GM18498 (cell line): ENCODE data around the gene WHRN.
A peak's percentile ranks its signal among the peaks of the same experiment; 100 is the strongest.

Source experiments
- ATAC-seq: cut with Tn5 transposase; IDR thresholded peaks from one replicate; pipeline ENCODE4 v1.9.1; 2021; ENCODE audit warnings: mild to moderate bottlenecking, moderate library complexity; ENCODE audit not compliant: unreplicated experiment

Gene WHRN

DNA sequence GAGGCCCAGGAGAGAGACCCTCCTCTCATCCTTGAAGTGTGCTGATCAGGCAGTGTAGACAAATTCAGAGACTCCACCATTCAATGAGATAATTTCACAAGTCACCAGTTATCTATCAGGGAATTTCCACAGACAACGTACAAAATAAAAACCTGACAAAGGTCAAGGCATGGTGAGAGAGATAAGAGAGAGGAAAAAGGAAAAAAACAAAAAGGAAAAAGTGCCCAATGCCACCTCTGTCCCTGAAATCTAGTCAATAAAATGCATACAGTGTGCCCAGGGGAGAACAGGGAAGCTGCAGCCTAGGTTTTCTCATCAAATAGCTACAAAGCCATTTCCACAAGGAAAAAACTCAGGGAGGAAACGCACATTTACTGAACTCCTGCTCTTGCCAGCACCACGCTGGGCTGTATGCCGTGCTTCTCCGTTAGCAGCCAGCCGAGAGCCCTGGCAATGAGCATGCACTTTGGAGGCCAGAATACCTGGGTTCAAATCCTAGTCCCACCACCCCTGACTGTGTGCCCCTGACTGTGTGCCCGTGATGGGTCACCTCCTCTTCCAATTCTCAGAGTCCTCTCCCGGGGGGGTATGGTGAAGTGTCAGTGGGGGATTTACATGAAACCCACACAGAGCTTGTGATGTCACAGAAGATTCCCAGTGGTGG, 11.6 kb downstream of the WHRN start:
- ATAC-seq: no peak

DNA sequence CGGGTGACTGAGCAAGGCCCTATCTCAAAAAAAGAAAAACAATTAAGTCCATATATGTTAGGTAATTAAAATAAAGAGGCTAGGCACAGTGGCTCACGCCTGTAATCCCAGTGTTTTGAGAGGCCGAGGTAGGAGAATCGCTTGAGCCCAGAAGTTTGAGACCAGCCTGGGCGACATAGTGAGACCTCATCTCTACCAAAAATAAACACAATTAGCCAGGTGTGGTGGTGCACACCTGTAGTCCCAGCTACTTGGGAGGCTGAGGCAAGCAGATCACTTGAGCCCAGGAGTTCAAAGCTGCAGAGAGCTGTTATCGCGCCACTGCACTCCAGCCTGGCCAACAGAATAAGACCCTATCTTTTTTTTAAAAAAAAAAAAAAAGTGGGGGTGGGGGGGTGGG, 12.3 kb downstream of the WHRN start:
- no peak for ATAC-seq

DNA sequence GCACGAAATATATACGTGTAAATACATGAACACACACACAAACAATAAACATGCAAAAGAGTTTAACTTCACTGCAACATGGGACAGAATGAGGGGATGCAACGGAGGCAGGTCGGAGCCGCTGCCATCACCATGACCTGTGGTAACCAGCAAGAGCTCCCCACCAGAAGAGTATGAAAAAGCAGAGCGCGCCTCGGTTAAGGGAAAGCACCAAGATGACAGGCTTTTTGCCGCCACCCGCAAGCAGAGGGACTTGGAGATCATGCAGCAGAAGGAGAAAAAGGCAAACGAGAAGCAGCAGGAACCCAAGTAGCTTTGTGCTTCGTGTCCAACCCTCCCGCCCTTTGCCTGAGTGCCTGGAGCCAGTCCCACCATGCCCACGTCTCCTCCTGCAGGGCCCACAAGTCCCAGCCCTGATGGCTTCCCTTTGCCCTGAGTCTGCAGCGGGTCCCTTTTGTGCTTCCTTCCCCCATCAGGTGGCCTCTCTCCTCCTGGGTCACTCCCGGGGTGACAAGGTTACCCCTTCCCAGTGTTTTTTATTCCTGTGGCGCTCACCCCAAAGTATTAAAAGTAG, 13.8 kb downstream of the WHRN start:
- ATAC-seq: no peak

DNA sequence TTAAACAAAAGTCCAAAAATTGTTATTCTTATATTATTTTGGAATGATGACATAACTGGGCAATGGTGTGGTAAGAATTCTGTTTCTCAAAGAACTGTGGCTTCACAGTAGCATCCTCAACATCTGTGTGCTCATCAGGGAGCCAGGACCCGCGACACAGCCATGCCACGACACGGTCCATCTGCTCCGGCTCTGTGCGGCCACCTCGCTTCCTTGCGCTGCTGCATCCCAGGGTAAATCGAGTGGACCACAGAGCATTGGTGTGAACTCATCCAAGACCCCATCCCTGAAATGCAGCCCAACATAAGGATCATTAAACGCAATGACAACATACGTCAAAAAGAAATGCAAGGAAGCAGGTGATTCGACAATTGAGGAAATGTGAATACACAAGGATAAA, 15.3 kb downstream of the WHRN start:
- no peak for ATAC-seq

DNA sequence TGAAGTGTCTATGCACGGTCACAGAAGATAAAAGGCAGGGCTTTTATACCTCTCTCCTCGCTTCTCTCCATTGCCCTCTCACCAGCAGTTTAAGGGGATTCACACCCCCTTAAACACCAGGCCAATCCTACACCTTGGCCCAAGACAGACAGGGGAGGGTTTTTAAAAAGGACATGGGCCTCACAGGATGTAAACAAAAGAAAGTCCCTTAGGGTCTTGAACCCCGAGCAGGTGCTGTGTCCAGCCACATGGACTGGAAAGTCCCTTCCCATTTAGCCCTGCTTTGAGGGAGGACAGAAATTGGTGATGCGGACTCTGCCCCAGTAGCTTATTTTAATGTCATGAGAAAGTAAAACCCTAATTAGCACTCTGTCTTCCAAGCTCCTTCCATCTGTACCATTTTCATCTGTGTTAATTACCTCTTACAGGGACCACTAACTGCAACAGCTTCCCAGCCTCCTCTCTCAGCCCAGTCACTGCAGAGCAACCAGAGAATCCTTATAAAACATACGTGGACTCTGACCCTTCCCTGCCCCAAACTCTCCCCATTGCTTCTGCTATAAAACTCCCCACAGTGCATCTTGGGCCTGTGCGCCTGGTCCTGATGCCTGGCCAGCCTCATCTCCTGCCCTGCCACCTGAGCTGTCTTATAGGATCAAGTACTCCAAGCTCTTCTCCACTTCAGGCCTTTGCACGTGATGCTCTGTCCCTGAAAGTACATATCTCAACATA, 16.7 kb downstream of the WHRN start:
- ATAC-seq: no peak

DNA sequence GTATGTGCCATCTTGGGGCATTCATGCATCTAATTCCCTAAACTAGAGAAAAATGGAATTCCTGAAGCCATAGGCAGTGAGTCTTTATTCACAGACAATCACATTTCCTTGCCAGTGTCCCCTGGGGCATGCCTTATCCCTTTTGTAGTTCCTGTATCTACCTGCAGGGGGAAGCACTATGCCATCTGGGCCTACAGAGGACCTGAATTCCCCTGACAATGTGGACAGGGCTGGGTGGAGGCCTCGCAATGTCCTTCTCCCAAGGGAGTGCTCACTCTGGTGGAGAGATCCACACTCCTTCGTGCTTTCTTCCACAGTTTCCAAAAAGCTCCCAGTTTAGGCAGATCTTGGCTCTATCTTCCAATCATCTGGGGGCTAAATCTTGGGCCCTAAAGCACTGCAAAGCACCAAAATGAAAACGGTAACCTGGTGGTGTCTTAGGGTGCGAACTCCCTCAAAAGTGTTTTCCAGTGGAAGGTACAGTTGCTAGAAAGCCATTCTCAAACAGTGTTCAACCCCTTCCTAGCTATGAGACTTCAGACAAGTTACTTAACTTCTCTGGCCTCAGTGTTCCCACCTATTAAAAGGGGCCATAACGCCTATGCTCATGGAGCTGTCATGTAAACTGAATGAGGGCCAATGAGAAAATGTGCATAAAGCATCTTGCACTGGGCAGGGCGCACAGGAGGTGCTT, 17.5 kb downstream of the WHRN start:
- peak; percentile 71 for ATAC-seq

DNA sequence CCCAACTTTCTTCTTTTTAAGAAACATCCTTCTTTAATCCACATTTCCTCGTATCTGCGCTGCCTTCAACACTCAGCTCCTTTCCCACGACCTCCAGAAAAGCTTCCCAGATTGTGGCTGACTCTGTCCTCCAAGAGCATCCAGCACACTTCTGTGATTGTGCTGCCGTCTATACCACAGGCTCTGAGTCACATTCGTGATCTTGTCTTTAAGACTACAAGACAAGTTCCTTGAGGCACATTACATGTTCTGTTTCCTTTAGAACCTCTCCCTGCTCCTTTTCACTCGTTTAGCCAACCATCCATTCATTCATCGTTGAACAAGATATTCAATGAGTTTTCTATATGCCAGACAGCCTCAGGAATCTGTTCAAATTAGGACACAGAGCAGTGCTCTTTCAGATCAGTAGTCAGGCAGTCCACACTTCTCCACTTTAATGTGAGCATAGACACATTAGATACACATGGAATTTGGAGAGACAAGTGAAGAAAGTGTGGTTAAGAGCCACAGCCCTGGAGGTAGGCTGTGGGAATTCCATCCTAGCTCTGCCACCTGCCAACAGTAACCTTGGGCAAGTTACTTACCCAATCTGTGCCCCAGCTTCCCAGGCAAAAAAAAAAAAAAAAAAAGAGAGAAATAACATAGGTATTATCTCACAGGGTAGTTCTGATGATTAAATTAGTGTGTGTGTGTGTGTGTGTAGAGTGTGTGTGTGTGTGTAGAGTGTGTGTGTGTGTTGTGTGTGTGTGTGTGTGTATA, 18.9 kb downstream of the WHRN start:
- ATAC-seq: no peak

- peak; percentile 58 for ATAC-seq
Measured at GRCh38 chr9:114484854-114485443, 20.3 kb downstream of the WHRN start.

GRCh38 chr9:114484215-114484853, 20.9 kb downstream of the WHRN start:
- ATAC-seq: peak; percentile 6

DNA sequence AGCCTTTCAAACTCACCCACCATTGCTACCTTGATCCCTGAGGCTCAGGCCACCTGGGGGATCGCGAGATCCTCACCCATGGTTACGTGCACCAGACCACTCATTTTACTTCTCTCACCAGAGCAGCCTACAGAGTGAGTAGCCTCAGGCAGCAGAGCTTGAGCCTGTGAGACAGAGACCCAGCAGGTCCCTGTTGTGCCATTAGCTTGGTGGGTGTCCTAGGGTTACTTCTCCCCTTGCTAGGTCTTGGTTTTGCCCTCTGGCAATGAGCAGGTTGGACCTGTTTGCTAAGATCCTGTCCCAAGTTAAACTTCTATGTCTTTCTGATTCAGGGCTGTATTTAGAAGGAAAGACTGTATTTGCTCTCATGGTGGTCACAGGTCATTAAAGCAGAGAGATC, 21.8 kb downstream of the WHRN start:
- ATAC-seq: no peak

- ATAC-seq: no peak
Measured at GRCh38 chr9:114482593-114482992, 22.7 kb downstream of the WHRN start.

- no peak for ATAC-seq
Measured at GRCh38 chr9:114481789-114482188, 23.5 kb downstream of the WHRN start.

DNA sequence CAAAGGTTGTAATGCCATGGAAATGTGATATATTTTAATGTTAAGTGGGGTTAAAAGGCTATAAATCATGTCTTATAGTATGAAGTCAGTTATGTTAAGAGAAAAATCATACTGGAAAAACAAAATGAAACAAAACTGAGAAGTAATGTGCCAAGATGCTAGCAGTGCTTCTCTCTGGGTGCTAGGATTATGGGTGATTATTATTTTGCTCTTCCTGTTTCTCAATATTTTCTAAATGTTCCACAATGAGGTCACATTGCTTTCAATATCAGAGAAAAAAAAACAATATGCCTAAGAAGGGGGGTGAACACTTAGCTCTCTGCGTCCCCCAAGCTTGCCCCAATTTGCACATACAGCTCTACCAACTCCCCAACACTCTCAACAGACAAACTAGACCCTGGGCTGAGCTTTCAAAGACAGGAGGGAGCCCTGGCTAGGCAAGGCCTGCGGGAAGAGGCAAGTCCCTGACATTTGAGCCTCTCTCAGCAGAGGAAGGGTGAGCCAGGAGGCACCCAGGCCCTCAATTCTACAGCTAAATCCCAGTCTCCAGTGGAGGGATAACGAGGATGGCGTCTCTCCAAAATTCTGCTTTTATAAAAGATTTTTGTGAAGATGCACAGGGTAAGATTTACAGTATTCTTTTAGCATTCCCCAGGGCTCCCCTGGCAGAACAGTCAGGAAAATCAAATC, 24.4 kb downstream of the WHRN start:
- no peak for ATAC-seq

GRCh38 chr9:114478871-114479270, 26.4 kb downstream of the WHRN start:
- ATAC-seq: no peak

GRCh38 chr9:114478459-114478858, 26.8 kb downstream of the WHRN start:
- ATAC-seq: no peak

DNA sequence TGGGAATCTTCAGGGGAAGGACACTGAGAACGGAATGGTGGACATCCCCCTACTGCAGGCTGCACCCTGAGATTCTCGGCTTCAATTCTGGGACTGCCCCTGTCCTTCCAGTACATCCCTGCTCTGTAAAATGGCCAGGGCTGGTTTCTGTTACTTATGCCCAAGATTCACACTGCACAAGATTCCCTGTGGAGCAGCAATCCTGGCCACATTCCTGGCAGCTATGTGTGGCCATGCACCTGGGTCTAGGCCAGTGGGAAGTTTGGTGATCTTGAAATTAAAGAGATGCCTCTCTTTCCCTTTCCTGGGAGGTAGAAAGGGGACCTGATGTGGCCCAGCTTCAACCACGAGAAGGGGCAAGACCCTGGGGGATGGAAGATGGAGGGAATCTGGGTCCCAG, 27.6 kb downstream of the WHRN start:
- ATAC-seq: no peak

- ATAC-seq: no peak
Measured at GRCh38 chr9:114476891-114477469, 28.3 kb downstream of the WHRN start.

DNA sequence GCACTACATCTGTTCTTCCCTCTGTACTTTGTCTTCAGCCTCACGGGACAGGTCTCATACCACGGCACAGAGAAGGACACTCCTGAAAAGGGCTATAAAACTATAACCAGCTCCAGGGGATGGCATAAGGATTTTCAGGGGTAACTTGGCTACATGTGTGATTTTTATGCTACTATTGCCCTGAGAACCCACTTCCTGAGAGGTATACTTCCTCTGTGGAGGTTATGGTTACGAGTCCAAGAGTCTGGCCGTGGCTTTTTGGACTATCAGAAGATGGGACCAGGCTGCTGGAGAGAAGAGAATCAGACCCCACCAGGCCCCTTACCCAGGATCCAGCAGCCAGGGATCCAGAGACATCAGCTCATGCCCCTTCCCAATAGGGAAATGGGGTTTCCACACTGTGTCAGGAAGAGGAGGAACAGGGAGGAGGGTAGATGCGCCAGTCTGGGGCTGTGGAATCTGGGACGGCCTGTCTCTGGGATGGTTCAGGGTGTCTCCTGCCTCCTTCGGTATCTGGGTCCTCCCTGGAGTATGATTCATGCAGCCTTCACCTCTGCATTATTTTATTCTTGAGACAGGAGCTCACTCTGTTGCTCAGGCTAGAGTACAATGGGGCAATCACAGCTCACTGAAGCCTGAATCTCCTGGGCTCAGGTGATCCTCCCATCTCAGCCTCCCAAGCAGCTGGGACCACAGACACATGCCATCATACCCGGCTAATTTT, 29.7 kb downstream of the WHRN start:
- no peak for ATAC-seq

DNA sequence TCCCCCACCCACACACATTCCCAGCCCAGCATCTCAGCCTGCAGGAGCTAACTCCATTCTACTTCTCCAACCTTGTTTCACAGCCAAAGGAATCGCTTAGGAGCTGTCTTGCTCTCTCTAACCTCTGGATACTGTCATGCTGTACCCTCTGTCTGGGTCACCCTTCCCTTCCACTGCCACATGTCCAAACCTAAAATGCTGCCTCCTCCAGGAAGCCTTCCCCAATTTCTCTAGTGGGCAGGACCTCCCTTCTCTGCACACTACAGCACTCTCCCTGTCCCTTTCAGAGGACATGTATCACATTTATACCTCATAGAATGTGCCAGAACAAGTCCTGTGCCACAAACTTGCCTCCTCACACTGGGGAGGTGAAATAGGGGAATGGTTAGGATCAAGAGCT, 30.8 kb downstream of the WHRN start:
- ATAC-seq: no peak
